ENCODE results near the gene STX2.
A peak's percentile ranks its signal among the peaks of the same experiment; 100 is the strongest.

The STX2 gene

GRCh38 chr12:130831246-130831645 lies 7.8 kb downstream of the STX2 start:
- no peak for DNase-seq (ENCODE audit: low read depth)

GRCh38 chr12:130830246-130830551 lies 8.9 kb downstream of the STX2 start:
- DNase-seq (ENCODE audit: low read depth): no peak

DNA sequence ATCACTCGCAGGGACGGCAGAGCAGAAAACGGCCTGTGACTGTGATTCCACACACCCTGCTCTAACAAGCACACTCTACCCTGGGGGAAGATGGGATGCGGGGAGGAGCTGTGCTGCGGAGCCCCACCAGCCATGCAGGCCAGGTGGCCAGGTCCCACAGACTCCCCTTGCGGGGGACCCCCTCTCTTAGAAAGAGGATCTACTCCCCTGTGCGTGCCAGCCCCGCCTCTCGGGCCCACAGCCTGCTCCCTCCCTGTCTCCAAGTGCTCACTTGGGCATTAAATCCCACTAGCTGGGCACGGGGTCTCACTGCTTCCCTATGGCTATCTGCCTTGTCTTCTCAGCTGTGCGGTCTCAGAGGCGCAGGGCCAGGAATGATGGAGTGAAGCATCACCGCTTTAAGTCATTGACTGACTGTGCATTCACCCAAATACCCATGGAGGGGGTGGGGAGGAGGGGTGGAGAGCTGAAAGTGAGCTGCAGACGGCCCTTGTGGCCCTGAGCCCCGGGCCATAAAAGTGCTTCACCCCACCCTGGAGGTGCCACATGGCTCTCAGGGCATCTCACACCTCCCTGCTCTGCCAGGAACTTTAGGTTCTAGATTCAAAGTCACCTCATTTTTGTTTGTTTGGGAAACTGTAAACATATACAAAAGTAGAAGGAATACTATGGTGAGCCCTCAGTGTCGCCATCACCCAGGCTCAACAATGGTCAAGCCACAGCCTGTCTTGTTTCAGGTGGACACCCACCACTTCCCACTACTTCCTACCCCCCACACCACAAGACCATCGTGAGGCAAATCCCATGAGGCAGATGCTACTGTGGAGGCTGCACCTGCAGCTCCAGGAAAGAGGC lies 9.4 kb downstream of the STX2 start:
- no peak for DNase-seq (ENCODE audit: low read depth)

DNA sequence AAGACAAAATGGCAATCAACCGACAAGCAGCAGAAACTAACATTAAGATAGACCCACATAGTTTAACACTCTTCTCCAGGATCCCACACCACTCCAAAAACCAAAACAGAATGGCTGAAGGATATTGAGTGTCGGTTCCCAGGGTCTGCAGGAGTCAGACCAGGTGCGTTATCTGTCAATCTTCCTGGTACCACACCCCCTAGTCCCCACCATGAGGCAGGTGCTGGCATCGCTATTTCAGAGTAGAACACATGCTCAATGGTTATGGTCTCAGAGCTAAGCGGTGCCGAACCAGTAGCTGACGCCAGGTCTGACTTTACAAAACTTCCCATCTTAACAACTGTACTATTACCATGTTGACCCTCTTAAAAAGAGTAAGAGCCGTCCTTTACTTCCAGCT lies 10.2 kb downstream of the STX2 start:
- no peak for DNase-seq (ENCODE audit: low read depth)

- no peak for DNase-seq (ENCODE audit: low read depth)
Measured at GRCh38 chr12:130827432-130827831, 11.6 kb downstream of the STX2 start.

DNA sequence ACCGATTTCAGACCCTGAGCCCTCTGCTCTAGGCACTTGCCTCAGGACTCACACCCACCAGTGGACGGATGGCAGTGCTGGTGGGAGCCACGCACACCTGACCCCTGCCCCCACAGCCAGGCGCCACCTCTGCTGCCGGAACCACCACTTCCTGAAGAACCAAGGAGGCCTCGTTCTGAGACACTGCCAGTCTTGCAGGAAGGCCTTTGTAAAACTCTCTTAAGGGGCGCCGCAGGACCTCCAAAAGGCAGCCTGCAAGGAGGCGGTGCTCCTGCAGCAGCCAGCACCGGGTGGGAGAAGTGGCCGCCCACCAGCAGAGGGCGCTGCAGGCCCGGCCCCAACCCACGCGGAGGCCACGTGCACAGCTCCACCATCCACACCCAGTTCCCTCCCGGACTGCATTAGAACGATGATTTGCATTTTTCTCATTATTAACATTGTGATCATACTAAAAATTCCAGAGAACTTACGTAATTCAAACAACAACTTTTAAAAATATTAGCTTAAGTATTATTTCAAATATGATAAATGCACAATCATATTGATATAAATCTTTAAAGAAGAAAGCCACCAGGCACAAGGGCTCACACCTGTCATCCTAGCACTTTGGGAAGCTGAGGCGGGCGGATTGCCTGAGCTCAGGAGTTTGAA lies 12.8 kb downstream of the STX2 start:
- DNase-seq (ENCODE audit: low read depth): no peak

GRCh38 chr12:130825771-130826150 lies 13.3 kb downstream of the STX2 start:
- no peak for DNase-seq (ENCODE audit: low read depth)

GRCh38 chr12:130819681-130820080 lies 19.4 kb downstream of the STX2 start:
- no peak for DNase-seq (ENCODE audit: low read depth)

DNA sequence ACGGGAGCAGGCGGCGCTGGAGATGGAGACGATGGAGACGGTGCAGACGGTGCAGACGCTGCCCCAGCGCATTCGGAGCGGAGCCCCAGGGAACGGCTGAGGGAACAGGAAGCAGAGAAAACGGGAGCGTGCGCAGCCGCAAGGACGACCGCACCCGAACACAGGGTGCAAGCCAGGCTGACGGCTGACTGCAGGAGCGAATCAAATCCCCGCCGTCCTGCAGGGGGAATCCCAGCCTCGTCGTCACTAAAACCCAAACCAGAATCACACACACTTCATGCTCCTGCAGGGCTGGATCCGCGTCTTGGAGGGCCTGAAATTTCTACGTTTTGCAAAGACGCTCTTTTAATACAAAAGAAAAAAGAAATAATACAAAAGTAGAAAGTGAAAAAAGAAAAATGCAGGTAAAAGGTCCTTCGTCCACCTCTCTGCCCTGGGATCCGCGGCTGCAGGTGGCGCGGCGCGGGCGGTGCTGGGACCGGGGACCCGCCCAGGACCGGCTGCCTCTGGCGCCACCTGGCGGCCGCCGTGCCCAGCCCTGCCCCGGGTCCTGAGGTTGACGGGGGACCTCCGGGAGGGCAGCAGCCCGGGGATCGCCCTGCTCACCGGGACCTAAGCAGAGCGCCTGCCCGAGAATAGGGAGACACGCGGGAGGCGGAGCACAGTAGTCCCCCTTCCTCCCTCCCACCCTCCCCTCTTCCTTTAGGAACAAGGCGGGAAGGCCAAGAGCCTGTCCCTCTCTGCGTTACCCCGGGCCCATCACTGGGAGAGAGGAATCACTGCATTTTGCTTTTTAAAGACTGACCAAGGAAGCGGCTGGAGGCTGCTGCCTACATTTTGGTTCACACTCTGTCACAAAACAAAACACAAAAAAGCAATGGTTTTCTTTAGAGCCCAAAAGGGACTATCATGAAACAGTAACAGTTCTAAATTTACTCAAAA lies 20.1 kb downstream of the STX2 start:
- no peak for DNase-seq (ENCODE audit: low read depth)

DNA sequence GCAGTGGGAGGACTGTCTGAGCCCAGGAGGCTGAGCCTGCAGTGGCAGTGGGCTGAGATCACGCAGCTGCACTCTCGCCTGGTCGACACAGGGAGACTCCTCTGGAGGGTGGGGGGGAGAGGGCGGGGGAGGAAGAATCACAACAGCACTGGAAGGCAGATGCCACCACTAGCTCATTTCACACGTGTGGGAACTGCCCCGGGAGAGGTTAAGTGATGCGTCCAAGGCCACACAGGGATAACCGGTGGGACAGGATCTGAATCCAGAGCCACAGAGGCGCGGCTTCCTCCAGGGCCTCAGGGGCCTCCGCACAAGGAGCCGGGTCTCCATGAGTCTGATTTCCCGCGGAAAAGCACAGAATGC lies 20.8 kb downstream of the STX2 start:
- no peak for DNase-seq (ENCODE audit: low read depth)

DNA sequence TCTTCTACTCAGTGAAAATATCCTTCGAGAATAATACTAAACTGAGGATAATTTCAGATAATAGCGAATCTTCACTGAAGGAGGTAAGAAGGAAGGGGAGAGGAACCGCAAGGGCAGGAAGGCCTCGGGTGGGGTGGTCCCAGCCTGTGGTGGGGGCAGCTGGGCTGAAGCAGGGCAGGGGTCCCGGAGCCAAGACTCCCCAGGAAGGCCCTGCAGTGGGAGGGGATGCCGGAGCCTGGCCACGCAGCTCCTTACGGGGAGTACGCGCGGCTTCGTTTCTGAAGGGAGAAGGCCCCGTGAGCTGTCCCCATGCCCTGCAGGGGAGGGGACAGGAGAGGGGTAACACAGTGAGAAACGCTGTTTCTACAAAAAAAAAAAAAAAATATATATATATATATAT lies 21.2 kb downstream of the STX2 start:
- DNase-seq (ENCODE audit: low read depth): no peak

GRCh38 chr12:130816097-130816496 lies 23.0 kb downstream of the STX2 start:
- DNase-seq (ENCODE audit: low read depth): no peak

GRCh38 chr12:130815028-130815741 lies 23.9 kb downstream of the STX2 start:
- no peak for DNase-seq (ENCODE audit: low read depth)

DNA sequence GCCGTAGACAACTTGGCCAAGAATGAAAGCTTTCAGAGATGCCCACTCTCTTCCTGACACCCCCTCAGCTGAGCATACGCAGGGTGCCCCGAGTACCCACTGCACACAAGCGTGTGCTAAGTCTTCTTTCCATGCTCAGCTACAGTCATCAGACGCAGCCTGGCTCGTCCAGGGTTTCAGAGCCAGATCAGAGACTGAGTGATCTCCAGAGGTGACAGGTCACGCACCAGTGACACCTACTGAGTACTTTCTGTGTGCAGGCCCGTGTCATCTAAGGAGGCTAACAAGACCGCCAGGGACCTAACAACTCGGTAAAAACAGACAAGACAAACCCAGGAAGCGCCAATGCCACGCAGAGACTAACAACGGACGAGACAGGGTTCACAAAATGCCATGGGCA lies 25.1 kb downstream of the STX2 start:
- DNase-seq (ENCODE audit: low read depth): no peak

DNA sequence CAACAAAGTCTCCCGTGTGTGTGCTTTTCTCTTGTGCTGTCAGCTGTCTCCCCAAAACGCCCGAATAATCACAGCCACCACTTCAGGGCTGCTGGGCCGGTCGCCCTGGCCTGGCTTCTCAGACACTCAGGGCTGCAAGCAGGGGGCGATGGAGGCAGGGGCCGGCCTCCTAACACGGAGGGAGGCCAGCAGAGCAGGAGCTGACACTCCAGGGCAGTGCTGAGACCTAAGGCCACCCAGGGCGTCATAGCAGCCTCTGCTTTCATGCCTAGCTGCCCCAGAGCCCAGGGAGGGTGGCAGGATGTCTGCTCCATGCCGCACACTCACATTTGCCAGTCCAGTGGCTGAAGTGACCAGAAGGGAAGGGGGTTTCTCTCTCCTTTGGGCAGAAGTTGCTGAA lies 25.6 kb downstream of the STX2 start:
- no peak for DNase-seq (ENCODE audit: low read depth)

GRCh38 chr12:130809791-130810190 lies 29.3 kb downstream of the STX2 start:
- DNase-seq (ENCODE audit: low read depth): no peak

DNA sequence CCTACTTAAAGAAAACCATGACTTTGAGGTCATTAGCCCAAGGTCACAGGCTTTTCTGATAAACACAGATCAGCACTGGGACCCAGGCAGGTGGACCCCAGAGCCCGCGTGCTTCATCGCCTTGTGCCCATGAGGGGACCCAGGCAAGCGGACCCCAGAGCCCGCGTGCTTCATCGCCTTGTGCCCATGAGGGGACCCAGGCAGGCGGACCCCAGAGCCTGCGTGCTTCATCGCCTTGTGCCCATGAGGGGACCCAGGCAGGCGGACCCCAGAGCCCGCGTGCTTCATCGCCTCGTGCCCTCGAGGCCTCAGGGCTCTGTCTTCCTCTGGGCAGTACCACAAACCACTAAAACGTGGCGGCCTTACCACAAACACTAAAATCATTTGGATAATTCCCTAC lies 31.7 kb downstream of the STX2 start:
- DNase-seq (ENCODE audit: low read depth): no peak

GRCh38 chr12:130806574-130806973 lies 32.5 kb downstream of the STX2 start:
- DNase-seq (ENCODE audit: low read depth): no peak

GRCh38 chr12:130805635-130806034 lies 33.4 kb downstream of the STX2 start:
- no peak for DNase-seq (ENCODE audit: low read depth)

DNA sequence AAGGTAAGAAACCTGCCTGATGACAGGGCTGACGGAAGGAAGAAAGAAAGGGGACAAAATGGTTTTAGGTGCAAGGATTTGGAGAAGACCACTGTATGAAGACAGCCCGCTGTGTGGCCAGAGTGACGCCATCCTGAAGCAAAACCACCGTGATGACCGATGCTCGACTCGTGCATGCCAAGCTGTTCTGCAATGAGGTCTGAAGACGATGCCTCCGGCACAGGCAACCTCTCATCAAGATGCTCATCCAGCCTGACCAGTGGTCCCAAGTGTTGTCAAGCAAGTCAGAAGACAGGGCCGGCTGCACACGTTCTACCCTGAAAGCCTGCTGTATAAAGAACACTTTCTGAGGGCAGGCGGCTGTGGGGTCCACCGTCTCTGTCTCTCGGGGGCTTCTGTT lies 34.8 kb downstream of the STX2 start:
- no peak for DNase-seq (ENCODE audit: low read depth)

DNA sequence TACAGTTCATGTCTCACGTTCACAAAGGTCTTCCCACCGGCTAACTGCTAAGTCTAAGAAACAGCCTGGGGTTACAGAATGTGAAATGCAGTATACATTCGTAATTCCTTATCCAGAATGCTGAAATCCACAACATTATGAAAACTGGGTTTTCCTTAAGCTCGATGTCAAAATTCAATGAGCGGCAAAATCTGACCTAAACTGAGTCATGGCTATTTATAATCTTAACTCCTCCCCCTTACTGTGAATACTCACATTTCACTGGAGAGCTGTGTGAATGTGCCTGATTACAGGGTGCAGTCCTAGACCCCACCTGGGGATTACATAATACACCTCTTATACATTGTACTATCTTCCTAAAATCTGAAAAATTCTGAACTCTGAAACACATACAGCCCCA lies 35.3 kb downstream of the STX2 start:
- DNase-seq (ENCODE audit: low read depth): peak; percentile 11

- no peak for DNase-seq (ENCODE audit: low read depth)
Measured at GRCh38 chr12:130800312-130800711, 38.7 kb downstream of the STX2 start.
